Measurements from ENCODE around the gene ERC1.
"Not testable (repeated sequence)": the region's sequence is repeated elsewhere in the genome, so short reads cannot be mapped to it uniquely, and the experiment has no call there.

ERC1 gene

DNA sequence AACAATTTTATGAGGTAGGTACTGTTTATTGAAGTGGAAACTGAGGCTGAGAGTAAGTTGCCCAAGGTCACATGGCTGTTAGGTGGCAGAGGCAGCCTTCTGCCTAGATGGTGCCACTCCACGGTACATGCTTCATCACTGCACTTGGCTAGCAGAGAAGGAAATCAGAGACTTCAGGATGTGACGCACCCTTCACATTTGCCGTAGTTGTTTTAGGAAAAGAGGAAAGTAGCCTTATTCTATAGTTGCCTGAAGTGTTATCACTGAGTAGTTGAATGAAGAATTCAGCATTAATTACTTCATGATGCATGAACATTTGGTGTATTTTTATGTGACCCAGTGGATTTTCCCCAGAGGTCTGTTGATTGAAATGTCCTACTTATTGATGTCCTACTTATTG, 55.7 kb downstream of the ERC1 start:
- no peak overlapping the region for H2AFZ ChIP-seq (ENCODE audit: low read length)
- H3K9ac ChIP-seq (ENCODE audit: low read length) = no peak overlapping the region
- H3F3A ChIP-seq (ENCODE audit: insufficient read depth, low read length) = no peaks in the 10 kb centered on the region
- H3K4me3 ChIP-seq (ENCODE audit: low read depth, low read length, poor library complexity, severe bottlenecking) = no peak overlapping the region
- TF ChIP-seq EZH2 (IDR thresholded peaks at IDR 0.05; ENCODE audit: borderline replicate concordance, low read length) = no peak
- TF ChIP-seq, protein P1, sequence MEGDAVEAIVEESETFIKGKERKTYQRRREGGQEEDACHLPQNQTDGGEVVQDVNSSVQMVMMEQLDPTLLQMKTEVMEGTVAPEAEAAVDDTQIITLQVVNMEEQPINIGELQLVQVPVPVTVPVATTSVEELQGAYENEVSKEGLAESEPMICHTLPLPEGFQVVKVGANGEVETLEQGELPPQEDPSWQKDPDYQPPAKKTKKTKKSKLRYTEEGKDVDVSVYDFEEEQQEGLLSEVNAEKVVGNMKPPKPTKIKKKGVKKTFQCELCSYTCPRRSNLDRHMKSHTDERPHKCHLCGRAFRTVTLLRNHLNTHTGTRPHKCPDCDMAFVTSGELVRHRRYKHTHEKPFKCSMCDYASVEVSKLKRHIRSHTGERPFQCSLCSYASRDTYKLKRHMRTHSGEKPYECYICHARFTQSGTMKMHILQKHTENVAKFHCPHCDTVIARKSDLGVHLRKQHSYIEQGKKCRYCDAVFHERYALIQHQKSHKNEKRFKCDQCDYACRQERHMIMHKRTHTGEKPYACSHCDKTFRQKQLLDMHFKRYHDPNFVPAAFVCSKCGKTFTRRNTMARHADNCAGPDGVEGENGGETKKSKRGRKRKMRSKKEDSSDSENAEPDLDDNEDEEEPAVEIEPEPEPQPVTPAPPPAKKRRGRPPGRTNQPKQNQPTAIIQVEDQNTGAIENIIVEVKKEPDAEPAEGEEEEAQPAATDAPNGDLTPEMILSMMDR (IDR thresholded peaks at IDR 0.05; ENCODE audit: low read length) = no peak
- H3K9me2 ChIP-seq (ENCODE audit: low read depth, low read length) = no peaks in the 10 kb centered on the region
- H3K4me1 ChIP-seq (ENCODE audit: insufficient read depth, low read length, severe bottlenecking) = no peaks in the 10 kb centered on the region
- H3K27me3 ChIP-seq (ENCODE audit: insufficient read depth, low read length) = no peaks in the 10 kb centered on the region
- H3K4me2 ChIP-seq (ENCODE audit: low read length) = no peak overlapping the region
- H3K79me2 ChIP-seq (ENCODE audit: insufficient read depth, low read length) = no peaks in the 10 kb centered on the region
- no peak overlapping the region for H3K27ac ChIP-seq (ENCODE audit: low read depth, low read length, poor library complexity, severe bottlenecking)
- H3K36me3 ChIP-seq (ENCODE audit: insufficient read depth, low read length) = no peaks in the 10 kb centered on the region
- no peaks in the 10 kb centered on the region for H3K9me3 ChIP-seq (ENCODE audit: low read length)
- H4K20me1 ChIP-seq (ENCODE audit: insufficient read depth, low read length) = no peaks in the 10 kb centered on the region

DNA sequence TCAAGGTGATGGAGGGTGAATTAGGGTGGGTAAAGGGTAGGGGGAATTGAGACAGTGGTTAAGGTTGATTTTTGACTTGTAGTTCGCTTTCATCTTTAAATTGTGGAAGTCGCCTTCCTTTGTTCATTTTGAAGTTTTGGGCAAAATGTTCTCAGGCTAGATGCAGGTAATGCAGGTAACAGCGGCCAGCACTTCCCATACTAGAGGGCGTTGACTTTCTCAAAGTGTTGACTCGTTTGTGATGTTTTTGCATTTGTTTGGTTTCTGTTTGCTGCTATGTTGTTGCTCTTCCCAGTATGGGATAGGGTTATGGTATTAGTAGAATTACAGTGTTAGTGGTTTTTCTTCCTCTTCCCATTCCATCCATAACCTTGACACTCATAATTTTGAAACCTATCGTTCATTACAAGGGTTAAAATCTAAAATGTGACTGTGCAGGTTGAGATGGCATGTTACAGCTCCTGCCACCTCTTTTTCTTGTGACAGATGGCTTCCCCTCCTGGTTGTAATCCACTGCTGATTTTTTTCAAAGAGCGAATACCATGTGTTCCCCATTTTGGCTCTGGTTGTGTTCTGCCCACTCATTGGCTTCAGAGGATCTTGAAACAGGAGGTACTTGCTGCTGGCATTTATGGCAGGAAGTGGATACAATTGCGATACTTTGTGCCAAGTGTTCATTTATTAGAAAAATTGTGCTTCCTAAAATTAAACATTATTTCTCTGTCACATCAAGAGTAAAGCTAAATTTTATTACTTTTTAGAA, 57.1 kb downstream of the ERC1 start:
- Histone ChIP-seq H3K9me3 (ENCODE audit: low read length) (no peaks in the 10 kb centered on the region), H3K4me3 (ENCODE audit: low read depth, low read length, poor library complexity, severe bottlenecking) (no peak overlapping the region), H3K9ac (ENCODE audit: low read length) (no peak overlapping the region), H3K27me3 (ENCODE audit: insufficient read depth, low read length) (no peaks in the 10 kb centered on the region), H3K36me3 (ENCODE audit: insufficient read depth, low read length) (no peaks in the 10 kb centered on the region), H4K20me1 (ENCODE audit: insufficient read depth, low read length) (no peaks in the 10 kb centered on the region), H3K79me2 (ENCODE audit: insufficient read depth, low read length) (no peaks in the 10 kb centered on the region), H3K9me2 (ENCODE audit: low read depth, low read length) (no peaks in the 10 kb centered on the region), H3K4me2 (ENCODE audit: low read length) (no peak overlapping the region), H3F3A (ENCODE audit: insufficient read depth, low read length) (no peaks in the 10 kb centered on the region), H3K27ac (ENCODE audit: low read depth, low read length, poor library complexity, severe bottlenecking) (no peak overlapping the region), H3K4me1 (ENCODE audit: insufficient read depth, low read length, severe bottlenecking) (no peaks in the 10 kb centered on the region), H2AFZ (ENCODE audit: low read length) (no peak overlapping the region)
- TF ChIP-seq, protein P1 (IDR thresholded peaks at IDR 0.05; ENCODE audit: low read length) = no peak
- TF ChIP-seq EZH2 (IDR thresholded peaks at IDR 0.05; ENCODE audit: borderline replicate concordance, low read length) = no peak

DNA sequence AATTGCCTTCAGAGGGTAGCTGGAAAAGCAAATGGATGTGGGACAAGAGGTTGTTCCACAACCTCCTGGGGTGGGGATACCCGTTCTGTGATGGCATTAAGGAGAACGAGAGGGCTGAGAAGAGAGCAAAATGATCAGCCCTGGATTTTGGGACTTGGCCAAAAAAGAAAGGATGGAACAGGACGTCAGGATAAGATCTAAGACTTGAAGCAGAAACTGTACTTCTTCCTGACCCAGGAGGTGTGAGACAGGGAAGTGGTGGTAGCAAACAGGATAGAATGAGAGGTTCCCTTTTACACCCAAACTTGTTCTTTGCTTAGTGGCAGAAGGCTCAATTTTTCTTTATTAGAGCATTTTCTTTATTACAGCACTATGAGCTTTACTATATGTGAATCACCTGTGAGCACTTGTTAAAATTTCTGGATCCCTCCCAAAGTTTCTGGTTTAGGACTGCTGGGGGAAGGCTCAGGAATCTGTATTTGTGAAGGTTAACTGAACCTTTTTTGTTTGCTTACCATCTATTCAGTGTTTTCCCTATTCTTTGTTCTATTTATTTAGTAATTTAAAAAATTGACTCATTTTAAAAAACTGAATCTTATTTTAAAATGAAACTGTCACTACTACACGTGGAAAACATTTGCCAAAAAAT, 59.2 kb downstream of the ERC1 start:
- Histone ChIP-seq H3F3A (ENCODE audit: insufficient read depth, low read length) (no peaks in the 10 kb centered on the region), H4K20me1 (ENCODE audit: insufficient read depth, low read length) (no peaks in the 10 kb centered on the region), H3K9me2 (ENCODE audit: low read depth, low read length) (no peaks in the 10 kb centered on the region), H2AFZ (ENCODE audit: low read length) (no peak overlapping the region), H3K4me2 (ENCODE audit: low read length) (no peak overlapping the region), H3K4me3 (ENCODE audit: low read depth, low read length, poor library complexity, severe bottlenecking) (no peak overlapping the region), H3K9me3 (ENCODE audit: low read length) (no peaks in the 10 kb centered on the region), H3K27ac (ENCODE audit: low read depth, low read length, poor library complexity, severe bottlenecking) (no peak overlapping the region), H3K4me1 (ENCODE audit: insufficient read depth, low read length, severe bottlenecking) (no peaks in the 10 kb centered on the region), H3K79me2 (ENCODE audit: insufficient read depth, low read length) (no peaks in the 10 kb centered on the region), H3K27me3 (ENCODE audit: insufficient read depth, low read length) (no peaks in the 10 kb centered on the region), H3K9ac (ENCODE audit: low read length) (no peak overlapping the region), H3K36me3 (ENCODE audit: insufficient read depth, low read length) (no peaks in the 10 kb centered on the region)
- no peak for TF ChIP-seq EZH2 (IDR thresholded peaks at IDR 0.05; ENCODE audit: borderline replicate concordance, low read length)
- TF ChIP-seq, protein P1 (IDR thresholded peaks at IDR 0.05; ENCODE audit: low read length) = no peak

DNA sequence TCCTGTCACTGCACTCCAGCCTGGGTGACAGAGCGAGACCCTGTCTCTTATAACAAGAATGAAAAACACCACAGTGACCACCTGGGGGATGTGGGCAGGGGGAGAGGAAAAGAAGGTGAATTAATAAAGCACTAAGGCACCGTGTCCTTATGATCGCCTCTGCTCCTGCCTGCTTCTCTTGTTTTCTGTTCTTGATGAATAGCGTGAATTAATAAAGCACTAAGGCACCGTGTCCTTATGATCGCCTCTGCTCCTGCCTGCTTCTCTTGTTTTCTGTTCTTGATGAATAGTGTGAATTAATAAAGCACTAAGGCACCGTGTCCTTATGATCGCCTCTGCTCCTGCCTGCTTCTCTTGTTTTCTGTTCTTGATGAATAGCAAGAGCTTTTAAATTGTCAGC, 60.6 kb downstream of the ERC1 start:
- not testable (repeated sequence) for H4K20me1 ChIP-seq (ENCODE audit: insufficient read depth, low read length); H3K4me1 ChIP-seq (ENCODE audit: insufficient read depth, low read length, severe bottlenecking); H3K9me3 ChIP-seq (ENCODE audit: low read length); H3K4me3 ChIP-seq (ENCODE audit: low read depth, low read length, poor library complexity, severe bottlenecking); H3F3A ChIP-seq (ENCODE audit: insufficient read depth, low read length); H3K9me2 ChIP-seq (ENCODE audit: low read depth, low read length); H3K79me2 ChIP-seq (ENCODE audit: insufficient read depth, low read length); H3K4me2 ChIP-seq (ENCODE audit: low read length); H3K9ac ChIP-seq (ENCODE audit: low read length); H2AFZ ChIP-seq (ENCODE audit: low read length); H3K36me3 ChIP-seq (ENCODE audit: insufficient read depth, low read length); H3K27me3 ChIP-seq (ENCODE audit: insufficient read depth, low read length); H3K27ac ChIP-seq (ENCODE audit: low read depth, low read length, poor library complexity, severe bottlenecking)

All from OCI-LY1 (cell line).